CD4-positive, alpha-beta memory T cell (primary cell): ENCODE measurements around the gene C8G. TPM values are rescaled to one million over a fixed set of nuclear protein-coding genes. Genes with fewer than 3 reads are reported as not detected.

Source experiments
- CTCF ChIA-PET: fragments of 350-600 bp; sonication (Branson Sonifier 250); formaldehyde crosslinking; loops from one replicate; lab custom pipeline; 2021; ENCODE audit warnings: inconsistent platforms; ENCODE audit not compliant: partially characterized antibody; lab: Charles Lee
- POLR2A ChIA-PET: fragments of 350-600 bp; sonication (Branson Sonifier 250); formaldehyde crosslinking; loops from one replicate; lab custom pipeline; 2021; ENCODE audit not compliant: partially characterized antibody; lab: Charles Lee
- DNase-seq, 5 donors: peaks; one replicate each; pipeline versions ENCODE4 v3.0.0 to v3.0.0-alpha.2; 2020 to 2022; ENCODE audit warnings: mixed read lengths in 1 of 5
- H3K27ac ChIP-seq: one replicate; pipeline ENCODE4 v1.7.0; 2013; ENCODE audit warnings: low read depth, low read length
- H3K27me3 ChIP-seq: 2 replicates; pipeline ENCODE4 v1.7.0; 2013; ENCODE audit warnings: mild to moderate bottlenecking, low read length, moderate library complexity; ENCODE audit not compliant: insufficient read depth
- H3K36me3 ChIP-seq: 2 replicates; pipeline ENCODE4 v1.7.0; 2013; ENCODE audit warnings: mild to moderate bottlenecking, low read length, moderate library complexity; ENCODE audit not compliant: insufficient read depth
- H3K4me1 ChIP-seq: 2 replicates; pipeline ENCODE4 v1.7.0; 2013; ENCODE audit warnings: mild to moderate bottlenecking, low read length, moderate library complexity; ENCODE audit not compliant: insufficient read depth
- H3K4me3 ChIP-seq, 2 donors: one replicate each; pipeline ENCODE4 v1.7.0; 2013; ENCODE audit warnings: low read length in 2 of 2, mild to moderate bottlenecking in 1 of 2
- H3K9me3 ChIP-seq, 2 donors: one replicate each; pipeline ENCODE4 v1.7.0; 2013; ENCODE audit warnings: low read length in 2 of 2, control low read depth in 1 of 2; ENCODE audit not compliant: control insufficient read depth in 1 of 2
- H3K27ac Mint-ChIP-seq, 7 donors: one replicate each; pipeline ENCODE4 v1.8.0; 2020 to 2021; ENCODE audit warnings: mixed read lengths in 7 of 7, mild to moderate bottlenecking in 6 of 7, inconsistent platforms in 3 of 7, moderate library complexity in 3 of 7
- H3K27me3 Mint-ChIP-seq, 2 donors: one replicate each; pipeline ENCODE4 v1.8.0; 2020 to 2021; ENCODE audit warnings: mixed read lengths in 2 of 2
- H3K36me3 Mint-ChIP-seq, 2 donors: one replicate each; pipeline ENCODE4 v1.8.0; 2020 to 2021; ENCODE audit warnings: mixed read lengths in 2 of 2, inconsistent platforms in 1 of 2, mild to moderate bottlenecking in 1 of 2
- H3K4me1 Mint-ChIP-seq, 4 donors: one replicate each; pipeline ENCODE4 v1.8.0; 2020 to 2021; ENCODE audit warnings: mixed read lengths in 4 of 4, mild to moderate bottlenecking in 1 of 4
- H3K4me3 Mint-ChIP-seq, 8 donors: one replicate each; pipeline ENCODE4 v1.8.0; 2020 to 2021; ENCODE audit warnings: mixed read lengths in 8 of 8, mild to moderate bottlenecking in 7 of 8, moderate library complexity in 6 of 8, inconsistent platforms in 3 of 8
- H3K9me3 Mint-ChIP-seq, 8 donors: one replicate each; pipeline ENCODE4 v1.8.0; 2020 to 2021; ENCODE audit warnings: mixed read lengths in 8 of 8, mild to moderate bottlenecking in 5 of 8, inconsistent platforms in 3 of 8, moderate library complexity in 1 of 8
- intact Hi-C: fragments of 100-400 bp; cut with micrococcal nuclease; formaldehyde crosslinking; loops from one replicate; pipeline ENCODE4 v1.15.1; 2023
- polyA plus RNA-seq, 2 donors: library from polyadenylated mRNA; unstranded; fragments of 300-500 nt; fragmentation: Illumina TruSeq; gene quantifications; one replicate each; pipeline ENCODE4 v1.2.3, GENCODE V29; 2021
- total RNA-seq, 2 experiments: library from RNA; stranded (reverse); gene quantifications; one replicate each; pipeline ENCODE4 v1.2.3, GENCODE V29; 2021

C8G gene
- total and polyA plus RNA-seq, 4 experiments from 2014 or later: 0.60 to 2.2 (median 2.2) TPM; not detected in 1

DNA sequence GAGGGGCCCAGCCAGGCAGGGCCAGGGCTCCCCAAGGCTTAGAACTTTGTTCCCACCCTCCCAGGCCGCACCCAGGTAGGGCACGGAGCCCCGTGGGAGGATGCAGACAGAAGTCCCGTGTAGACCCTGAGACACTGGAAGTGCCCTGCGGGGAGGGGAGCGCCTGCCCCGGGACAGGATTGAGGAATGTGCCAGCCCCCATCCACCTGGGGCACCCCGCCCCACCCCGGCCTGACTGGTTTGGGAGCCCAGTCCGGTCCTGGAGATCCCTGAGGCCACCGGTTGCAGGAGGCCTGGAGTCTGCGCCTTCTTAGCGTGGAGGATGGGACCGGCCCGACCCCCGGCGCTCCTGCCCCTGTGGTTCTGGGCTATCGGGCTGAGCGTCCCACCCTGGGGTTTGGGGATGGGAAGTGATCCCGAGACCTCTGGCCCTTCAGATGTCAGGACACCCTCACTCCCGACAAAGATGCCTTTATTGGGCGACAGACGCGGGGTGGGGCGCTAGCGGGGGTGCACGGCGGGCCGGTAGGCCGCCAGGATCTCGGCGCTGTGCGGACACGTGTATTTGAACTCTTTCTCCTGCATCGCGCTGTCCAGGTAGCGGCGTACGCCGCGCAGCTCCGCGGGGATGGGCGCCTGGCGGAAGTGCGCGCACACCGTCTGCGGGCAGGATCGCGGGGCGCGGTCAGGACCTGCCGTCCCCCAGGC, 49.3 kb downstream of the C8G start:
- peak overlapping the region in 1 of 7 donors; percentile 88 for H3K27ac Mint-ChIP-seq
- H3K4me1 ChIP-seq: peaks cover 60% of the 10 kb centered on the region
- POLR2A ChIA-PET: interaction anchor here (0.7 to 6.9 kb wide), 12 partner anchors 14 to 246 kb away, joined by 3 to 57 read pairs (median 18); partner anchors contain the start of genes ABCA2, C8G, FBXW5 and FUT7
- H3K27me3 ChIP-seq: no peaks in the 10 kb centered on the region
- H3K36me3 Mint-ChIP-seq: peaks cover 0 to 10% of the 10 kb centered on the region in 2 donors
- H3K4me3 ChIP-seq: no peak overlapping the region
- H3K27me3 Mint-ChIP-seq: peaks cover 0 to 1% of the 10 kb centered on the region in 2 donors
- DNase-seq: no peak
- no peaks in the 10 kb centered on the region for H3K9me3 ChIP-seq
- peaks cover 7% of the 10 kb centered on the region for H3K36me3 ChIP-seq
- intact Hi-C loops: no loop called here
- peak overlapping the region in 1 of 8 donors; percentile 92 for H3K4me3 Mint-ChIP-seq
- H3K4me1 Mint-ChIP-seq: peaks cover 13 to 58% (median 32%) of the 10 kb centered on the region in 4 donors
- CTCF ChIA-PET: interaction anchor here (1.1 to 3.4 kb wide), 2 partner anchors 35 to 152 kb away, joined by 4 to 21 read pairs; partner anchors contain the start of gene AJM1
- H3K9me3 Mint-ChIP-seq: no peaks in the 10 kb centered on the region
- H3K27ac ChIP-seq: no peak overlapping the region

DNA sequence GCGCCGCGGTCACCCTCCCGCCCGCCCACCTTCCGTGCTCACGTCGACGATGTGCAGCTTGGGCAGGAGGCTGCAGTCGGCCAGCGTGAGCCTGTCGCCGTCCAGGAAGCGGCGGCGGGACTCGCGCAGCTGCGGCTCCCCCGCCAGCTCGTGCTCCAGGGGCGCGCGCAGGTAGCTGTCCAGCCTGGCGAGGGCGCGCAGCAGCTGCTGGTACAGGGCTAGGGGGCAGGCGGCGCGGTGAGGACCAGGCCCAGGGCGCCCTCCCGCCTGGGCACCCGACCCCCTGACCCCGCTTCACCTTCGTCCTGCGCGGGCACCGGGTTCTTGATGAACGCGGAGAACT, 49.8 kb downstream of the C8G start:
- Mint-ChIP-seq H3K4me3 (no peak overlapping the region), H3K9me3 (no peaks in the 10 kb centered on the region), H3K36me3 (peaks cover 0 to 10% of the 10 kb centered on the region in 2 donors), H3K27me3 (no peaks in the 10 kb centered on the region), H3K4me1 (peaks cover 13 to 64% (median 33%) of the 10 kb centered on the region in 4 donors), H3K27ac (no peak overlapping the region)
- Histone ChIP-seq H3K9me3 (no peaks in the 10 kb centered on the region), H3K27ac (no peak overlapping the region), H3K4me1 (peaks cover 63% of the 10 kb centered on the region), H3K27me3 (no peaks in the 10 kb centered on the region), H3K36me3 (peaks cover 7% of the 10 kb centered on the region), H3K4me3 (no peak overlapping the region)
- intact Hi-C loops: no loop called here
- ChIA-PET POLR2A (interaction anchor here (1.7 to 6.9 kb wide), 6 partner anchors 14 to 93 kb away, joined by 6 to 57 read pairs (median 14); partner anchors contain the start of genes C8G, FBXW5 and LCNL1), CTCF (interaction anchor here (3.4 kb wide), 1 partner anchor 35 kb away, joined by 21 read pairs; no protein-coding TSS in a partner anchor)
- no peak for DNase-seq

DNA sequence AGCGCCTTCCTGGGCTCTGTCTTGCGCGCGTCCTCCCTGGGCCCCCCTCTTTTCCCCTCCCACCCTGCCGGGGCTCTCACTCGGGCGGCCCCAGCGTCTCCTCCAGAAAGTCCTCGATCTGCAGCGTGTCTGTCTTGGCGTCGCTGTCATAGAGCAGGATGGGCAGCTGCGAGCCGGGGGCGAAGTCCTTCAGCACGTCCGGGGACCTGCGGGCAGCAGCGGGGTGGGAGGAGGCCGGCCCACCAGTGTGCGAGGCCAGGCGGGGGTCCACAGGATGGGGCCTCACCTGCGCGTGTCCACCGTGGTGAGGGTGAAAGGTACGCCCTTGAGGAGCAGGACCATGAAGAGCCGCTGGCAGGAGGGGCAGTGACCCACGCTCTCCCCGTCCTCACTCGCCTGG, 50.3 kb downstream of the C8G start:
- Histone ChIP-seq H3K9me3 (no peaks in the 10 kb centered on the region), H3K27ac (no peak overlapping the region), H3K4me1 (peaks cover 68% of the 10 kb centered on the region), H3K36me3 (peaks cover 7% of the 10 kb centered on the region), H3K4me3 (no peak overlapping the region), H3K27me3 (no peaks in the 10 kb centered on the region)
- DNase-seq: no peak
- peaks cover 0 to 10% of the 10 kb centered on the region in 2 donors for H3K36me3 Mint-ChIP-seq
- H3K27me3 Mint-ChIP-seq: no peaks in the 10 kb centered on the region
- H3K4me3 Mint-ChIP-seq: no peak overlapping the region
- peaks cover 17 to 69% (median 37%) of the 10 kb centered on the region in 4 donors for H3K4me1 Mint-ChIP-seq
- POLR2A ChIA-PET: interaction anchor here (0.6 to 6.9 kb wide), 20 partner anchors 9 to 268 kb away, joined by 3 to 57 read pairs (median 8); partner anchors contain the start of genes ABCA2, AJM1, C8G and FBXW5
- intact Hi-C loops: no loop called here
- H3K27ac Mint-ChIP-seq: no peak overlapping the region
- no peaks in the 10 kb centered on the region for H3K9me3 Mint-ChIP-seq
- CTCF ChIA-PET: interaction anchor here (1.3 to 2.7 kb wide), 6 partner anchors 11 to 152 kb away, joined by 4 to 14 read pairs (median 10); partner anchors contain the start of gene AJM1

GRCh38 chr9:136995772-136996311, 50.8 kb downstream of the C8G start:
- peak overlapping the region in 6 of 7 donors; percentile 53 to 93 (median 80) for H3K27ac Mint-ChIP-seq
- H3K27me3 Mint-ChIP-seq: no peaks in the 10 kb centered on the region
- H3K36me3 Mint-ChIP-seq: peaks cover 0 to 10% of the 10 kb centered on the region in 2 donors
- no peaks in the 10 kb centered on the region for H3K9me3 Mint-ChIP-seq
- no peaks in the 10 kb centered on the region for H3K9me3 ChIP-seq
- peaks cover 70% of the 10 kb centered on the region for H3K4me1 ChIP-seq
- intact Hi-C loops: no loop called here
- H3K4me3 ChIP-seq: peak overlapping the region in 1 of 2 donors; percentile 32
- H3K27me3 ChIP-seq: no peaks in the 10 kb centered on the region
- H3K4me3 Mint-ChIP-seq: peak overlapping the region; percentile 26 to 77 (median 59)
- peak overlapping the region; percentile 39 for H3K27ac ChIP-seq
- no peak for DNase-seq
- ChIA-PET POLR2A (interaction anchor here (0.6 to 6.9 kb wide), 26 partner anchors 9 to 269 kb away, joined by 3 to 57 read pairs (median 4); partner anchors contain the start of genes ABCA2, AJM1, C8G and FBXW5), CTCF (interaction anchor here (1.0 to 2.7 kb wide), 8 partner anchors 11 to 153 kb away, joined by 3 to 14 read pairs (median 6); partner anchors contain the start of gene AJM1)
- peaks cover 7% of the 10 kb centered on the region for H3K36me3 ChIP-seq
- H3K4me1 Mint-ChIP-seq: peaks cover 16 to 69% (median 36%) of the 10 kb centered on the region in 4 donors

Other genes starting within 250 kb of the C8G start
Only the 30 nearest of the 32 such genes appear.
- gene DIPK1B, start 232.7 kb upstream of the C8G start, total RNA-seq: not detected
- gene DIPK1B, start 232.7 kb upstream of the C8G start, polyA plus RNA-seq: not detected
- 1 to 10 TPM in 1 of 2 experiments, under 1 TPM in 1; 0.90 to 1.3 TPM for gene LCN10, start 202.3 kb upstream of the C8G start, total RNA-seq
- under 1 TPM; 0.22 to 0.50 TPM for gene LCN10, start 202.3 kb upstream of the C8G start, polyA plus RNA-seq
- not detected for gene LCN6, start 196.7 kb upstream of the C8G start, total RNA-seq
- not detected for gene LCN6, start 196.7 kb upstream of the C8G start, polyA plus RNA-seq
- gene LCN8, start 187.0 kb upstream of the C8G start, total RNA-seq: not detected
- under 1 TPM in 1 of 2 donors, not detected in 1; 0.62 TPM for gene LCN8, start 187.0 kb upstream of the C8G start, polyA plus RNA-seq
- not detected for gene LCN15, start 180.7 kb upstream of the C8G start, total RNA-seq
- gene LCN15, start 180.7 kb upstream of the C8G start, polyA plus RNA-seq: not detected
- 10 to 100 TPM; 51.1 to 53.4 TPM for gene TMEM141, start 153.9 kb upstream of the C8G start, total RNA-seq
- gene TMEM141, start 153.9 kb upstream of the C8G start, polyA plus RNA-seq: 10 to 100 TPM; 34.3 to 38.4 TPM
- 1 to 10 TPM; 2.3 to 2.5 TPM for gene CCDC183, start 148.9 kb upstream of the C8G start, total RNA-seq
- gene CCDC183, start 148.9 kb upstream of the C8G start, polyA plus RNA-seq: under 1 TPM; 0.64 to 0.90 TPM
- 10 to 100 TPM; 65.1 to 70.9 TPM for gene RABL6, start 137.3 kb upstream of the C8G start, total RNA-seq
- gene RABL6, start 137.3 kb upstream of the C8G start, polyA plus RNA-seq: 10 to 100 TPM in 1 of 2 donors, 1 to 10 TPM in 1; 5.1 to 18.2 TPM
- 1 to 10 TPM; 2.4 to 2.8 TPM for gene AJM1, start 102.8 kb upstream of the C8G start, total RNA-seq
- under 1 TPM in 1 of 2 donors, not detected in 1; 0.05 TPM for gene AJM1, start 102.8 kb upstream of the C8G start, polyA plus RNA-seq
- gene PHPT1, start 95.8 kb upstream of the C8G start, total RNA-seq: 10 to 100 TPM; 41.3 to 42.6 TPM
- 10 to 100 TPM; 88.4 to 94.0 TPM for gene PHPT1, start 95.8 kb upstream of the C8G start, polyA plus RNA-seq
- 10 to 100 TPM in 1 of 2 experiments, 1 to 10 TPM in 1; 9.3 to 11.7 TPM for gene MAMDC4, start 92.9 kb upstream of the C8G start, total RNA-seq
- gene MAMDC4, start 92.9 kb upstream of the C8G start, polyA plus RNA-seq: not detected
- gene EDF1, start 78.9 kb upstream of the C8G start, total RNA-seq: 100 to 1,000 TPM; 284 to 298 TPM
- 100 to 1,000 TPM; 273 to 357 TPM for gene EDF1, start 78.9 kb upstream of the C8G start, polyA plus RNA-seq
- gene TRAF2, start 58.7 kb upstream of the C8G start, total RNA-seq: 10 to 100 TPM; 40.2 to 43.2 TPM
- 10 to 100 TPM; 11.1 to 25.2 TPM for gene TRAF2, start 58.7 kb upstream of the C8G start, polyA plus RNA-seq
- 100 to 1,000 TPM; 122 to 123 TPM for gene FBXW5, start 505 bp upstream of the C8G start, total RNA-seq
- 100 to 1,000 TPM in 1 of 2 donors, 10 to 100 TPM in 1; 98.6 to 160 TPM for gene FBXW5, start 505 bp upstream of the C8G start, polyA plus RNA-seq
- gene LCN12, start 7.0 kb downstream of the C8G start, total RNA-seq: 1 to 10 TPM in 1 of 2 experiments, under 1 TPM in 1; 0.72 to 1.4 TPM
- not detected for gene LCN12, start 7.0 kb downstream of the C8G start, polyA plus RNA-seq
- 1 to 10 TPM; 4.8 to 5.1 TPM for gene PTGDS, start 32.3 kb downstream of the C8G start, total RNA-seq
- gene PTGDS, start 32.3 kb downstream of the C8G start, polyA plus RNA-seq: 1 to 10 TPM; 1.7 to 3.8 TPM
- gene LCNL1, start 37.8 kb downstream of the C8G start, total RNA-seq: under 1 TPM; 0.14 to 0.17 TPM
- gene LCNL1, start 37.8 kb downstream of the C8G start, polyA plus RNA-seq: not detected
- 100 to 1,000 TPM in 1 of 2 experiments, 10 to 100 TPM in 1; 94.2 to 101 TPM for gene PAXX, start 47.2 kb downstream of the C8G start, total RNA-seq
- gene PAXX, start 47.2 kb downstream of the C8G start, polyA plus RNA-seq: 100 to 1,000 TPM in 1 of 2 donors, 10 to 100 TPM in 1; 76.0 to 103 TPM
- 1 to 10 TPM; 3.1 to 3.7 TPM for gene CLIC3, start 51.3 kb downstream of the C8G start, total RNA-seq
- 1 to 10 TPM; 5.0 to 7.8 TPM for gene CLIC3, start 51.3 kb downstream of the C8G start, polyA plus RNA-seq
- gene ABCA2, start 83.0 kb downstream of the C8G start, total RNA-seq: 10 to 100 TPM; 63.8 to 68.6 TPM
- gene ABCA2, start 83.0 kb downstream of the C8G start, polyA plus RNA-seq: 10 to 100 TPM in 1 of 2 donors, 1 to 10 TPM in 1; 2.6 to 10.8 TPM
- gene FUT7, start 86.8 kb downstream of the C8G start, total RNA-seq: 1 to 10 TPM; 3.4 to 4.6 TPM
- gene FUT7, start 86.8 kb downstream of the C8G start, polyA plus RNA-seq: 10 to 100 TPM; 22.6 to 43.8 TPM
- gene NPDC1, start 100.9 kb downstream of the C8G start, total RNA-seq: 10 to 100 TPM; 20.7 to 21.4 TPM
- 10 to 100 TPM; 22.8 to 32.2 TPM for gene NPDC1, start 100.9 kb downstream of the C8G start, polyA plus RNA-seq
- gene ENTPD2, start 108.8 kb downstream of the C8G start, total RNA-seq: not detected
- gene ENTPD2, start 108.8 kb downstream of the C8G start, polyA plus RNA-seq: not detected
- under 1 TPM; 0.09 to 0.11 TPM for gene SAPCD2, start 125.3 kb downstream of the C8G start, total RNA-seq
- gene SAPCD2, start 125.3 kb downstream of the C8G start, polyA plus RNA-seq: under 1 TPM; 0.10 to 0.15 TPM
- 10 to 100 TPM; 10.6 to 12.5 TPM for gene UAP1L1, start 132.3 kb downstream of the C8G start, total RNA-seq
- gene UAP1L1, start 132.3 kb downstream of the C8G start, polyA plus RNA-seq: 1 to 10 TPM in 1 of 2 donors, under 1 TPM in 1; 0.81 to 2.9 TPM
- 10 to 100 TPM; 63.3 to 71.0 TPM for gene MAN1B1, start 141.7 kb downstream of the C8G start, total RNA-seq
- 10 to 100 TPM; 35.4 to 37.5 TPM for gene MAN1B1, start 141.7 kb downstream of the C8G start, polyA plus RNA-seq
- 100 to 1,000 TPM; 357 to 362 TPM for gene DPP7, start 169.5 kb downstream of the C8G start, total RNA-seq
- 100 to 1,000 TPM; 135 to 206 TPM for gene DPP7, start 169.5 kb downstream of the C8G start, polyA plus RNA-seq
- not detected for gene GRIN1, start 193.9 kb downstream of the C8G start, total RNA-seq
- gene GRIN1, start 193.9 kb downstream of the C8G start, polyA plus RNA-seq: not detected
- not detected for gene LRRC26, start 224.8 kb downstream of the C8G start, total RNA-seq
- not detected for gene LRRC26, start 224.8 kb downstream of the C8G start, polyA plus RNA-seq
- gene TMEM210, start 226.8 kb downstream of the C8G start, total RNA-seq: not detected
- gene TMEM210, start 226.8 kb downstream of the C8G start, polyA plus RNA-seq: not detected